OCI-LY3 (cell line): ENCODE data around the gene MYO3A.

Source experiments
- H2AFZ ChIP-seq: fragments of 200-600, 300-600 bp; shearing (Covaris generic); 2 replicates; pipeline ENCODE4 v1.6.0; 2014; ENCODE audit warnings: antibody characterized with exemption, low read depth, low read length
- H3K27ac ChIP-seq: fragments of 200-600, 300-600 bp; sonication (generic); 2 replicates; pipeline ENCODE4 v1.5.1; 2014; ENCODE audit warnings: mild to moderate bottlenecking, low read length, moderate library complexity, mixed read lengths
- H3K27me3 ChIP-seq: fragments of 200-600, 300-600 bp; sonication (generic); 2 replicates; pipeline ENCODE4 v1.6.1; 2014; ENCODE audit warnings: low read depth, low read length, mixed read lengths
- H3K36me3 ChIP-seq: fragments of 200-600, 300-600 bp; sonication (generic); replicated peaks from 2 replicates; pipeline ENCODE3; 2014; ENCODE audit warnings: low read depth, low read length, mixed read lengths
- H3K4me1 ChIP-seq: fragments of 300-600, 200-600 bp; sonication (generic); 2 replicates; pipeline ENCODE4 v1.6.1; 2014; ENCODE audit warnings: low read length, mixed read lengths
- H3K4me2 ChIP-seq: fragments of 200-600, 300-600 bp; sonication (generic); 2 replicates; pipeline ENCODE4 v1.6.1; 2014; ENCODE audit warnings: low read length, mixed read lengths
- H3K4me3 ChIP-seq: fragments of 300-600, 200-600 bp; sonication (generic); 2 replicates; pipeline ENCODE4 v1.5.1; 2014; ENCODE audit warnings: antibody characterized with exemption, mild to moderate bottlenecking, low read length, moderate library complexity
- H3K79me2 ChIP-seq: fragments of 300-600, 200-600 bp; shearing (Covaris generic); 2 replicates; pipeline ENCODE4 v1.6.1; 2014; ENCODE audit warnings: mild to moderate bottlenecking, low read length, mixed read lengths
- H3K9ac ChIP-seq: fragments of 300-600, 200-600 bp; shearing (Covaris generic); 2 replicates; pipeline ENCODE4 v1.6.0; 2014; ENCODE audit warnings: mild to moderate bottlenecking, low read length, moderate library complexity
- H3K9me3 ChIP-seq: fragments of 200-600, 300-600 bp; shearing (Covaris generic); 2 replicates; pipeline ENCODE4 v1.6.1; 2014; ENCODE audit warnings: low read length, mixed read lengths; ENCODE audit not compliant: insufficient read depth
- H4K20me1 ChIP-seq: fragments of 200-600, 300-600 bp; sonication (generic); 2 replicates; pipeline ENCODE4 v1.6.1; 2016; ENCODE audit warnings: low read length, mixed read lengths; ENCODE audit not compliant: insufficient read depth
- EZH2phosphoT487 ChIP-seq: fragments of 200-600 bp; shearing (Covaris generic); IDR thresholded peaks from 2 replicates; pipeline ENCODE4 v1.6.1; 2018; ENCODE audit warnings: antibody characterized with exemption, mixed run types, low read depth
- TF ChIP-seq, protein P1 (sequence below): fragments of 200-600, 300-600 bp; sonication (generic); IDR thresholded peaks from 2 replicates; pipeline ENCODE4 v1.5.1; 2014; ENCODE audit warnings: antibody characterized with exemption, low read length, low read depth

The MYO3A gene

DNA sequence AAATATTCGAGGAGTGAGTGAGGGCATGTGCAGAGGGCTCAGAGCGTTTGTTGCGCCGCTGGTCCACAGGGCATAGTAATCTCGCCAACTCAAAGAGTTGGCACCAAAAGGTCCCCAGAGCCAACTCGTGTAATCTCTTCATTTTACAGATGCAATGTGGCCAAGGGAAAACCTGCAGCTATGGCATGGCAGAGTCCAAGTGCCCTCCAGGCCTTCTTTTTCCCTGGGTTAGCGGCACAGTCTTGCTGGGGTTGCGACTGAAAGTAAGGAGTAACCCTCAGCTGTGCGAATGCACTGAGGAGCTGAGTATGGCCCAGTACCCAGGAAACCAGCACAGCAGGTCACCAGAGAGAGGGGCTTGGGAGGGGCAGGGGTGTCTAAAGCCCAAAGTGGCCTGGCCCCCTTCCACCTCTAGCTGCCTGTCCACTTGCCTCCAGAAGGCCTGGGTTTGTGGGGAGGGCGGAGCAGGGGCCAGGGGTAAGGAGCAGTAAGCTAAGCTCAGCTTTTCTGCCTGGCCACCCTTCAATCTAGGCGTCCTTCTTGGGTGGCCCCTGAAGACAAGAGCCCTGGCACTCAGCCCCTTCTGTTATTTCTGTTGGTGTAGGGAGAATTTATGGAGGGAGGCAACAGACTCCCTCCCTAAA is 279.2 kb downstream of the MYO3A start:
- no peak overlapping the region for H3K27ac ChIP-seq
- H3K9ac ChIP-seq: no peak overlapping the region
- H3K36me3 ChIP-seq: no peaks in the 10 kb centered on the region

DNA sequence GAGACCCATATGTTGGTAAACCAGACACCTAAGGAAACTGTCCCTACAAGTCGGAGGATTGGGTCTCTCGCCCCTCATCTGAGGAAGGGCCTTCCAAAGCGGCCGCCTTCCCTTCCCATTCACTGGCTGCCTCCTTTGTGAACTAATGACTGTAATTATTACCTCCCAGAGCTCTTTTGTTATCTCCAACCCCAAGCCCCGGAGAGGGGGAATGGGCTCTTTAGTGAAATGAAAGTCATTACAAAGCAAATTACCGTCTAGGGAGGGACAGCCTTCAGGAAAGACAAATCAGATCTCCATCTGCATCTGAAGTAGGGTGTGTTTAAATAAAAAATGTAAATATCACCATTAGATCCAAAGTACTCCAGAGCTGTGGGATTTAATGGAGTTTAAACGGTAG is 280.0 kb downstream of the MYO3A start:
- TF ChIP-seq, protein P1, sequence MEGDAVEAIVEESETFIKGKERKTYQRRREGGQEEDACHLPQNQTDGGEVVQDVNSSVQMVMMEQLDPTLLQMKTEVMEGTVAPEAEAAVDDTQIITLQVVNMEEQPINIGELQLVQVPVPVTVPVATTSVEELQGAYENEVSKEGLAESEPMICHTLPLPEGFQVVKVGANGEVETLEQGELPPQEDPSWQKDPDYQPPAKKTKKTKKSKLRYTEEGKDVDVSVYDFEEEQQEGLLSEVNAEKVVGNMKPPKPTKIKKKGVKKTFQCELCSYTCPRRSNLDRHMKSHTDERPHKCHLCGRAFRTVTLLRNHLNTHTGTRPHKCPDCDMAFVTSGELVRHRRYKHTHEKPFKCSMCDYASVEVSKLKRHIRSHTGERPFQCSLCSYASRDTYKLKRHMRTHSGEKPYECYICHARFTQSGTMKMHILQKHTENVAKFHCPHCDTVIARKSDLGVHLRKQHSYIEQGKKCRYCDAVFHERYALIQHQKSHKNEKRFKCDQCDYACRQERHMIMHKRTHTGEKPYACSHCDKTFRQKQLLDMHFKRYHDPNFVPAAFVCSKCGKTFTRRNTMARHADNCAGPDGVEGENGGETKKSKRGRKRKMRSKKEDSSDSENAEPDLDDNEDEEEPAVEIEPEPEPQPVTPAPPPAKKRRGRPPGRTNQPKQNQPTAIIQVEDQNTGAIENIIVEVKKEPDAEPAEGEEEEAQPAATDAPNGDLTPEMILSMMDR: no peak
- TF ChIP-seq EZH2phosphoT487: no peak
- Histone ChIP-seq H3K9me3 (no peaks in the 10 kb centered on the region), H3K4me2 (no peak overlapping the region), H3K27me3 (peaks cover 1% of the 10 kb centered on the region; the same call in 1 of the 2 replicates), H3K4me1 (no peaks in the 10 kb centered on the region), H3K4me3 (no peak overlapping the region), H3K79me2 (no peaks in the 10 kb centered on the region), H4K20me1 (no peaks in the 10 kb centered on the region), H2AFZ (no peak overlapping the region), H3K9ac (no peak overlapping the region), H3K27ac (no peak overlapping the region), H3K36me3 (no peaks in the 10 kb centered on the region)

More for the DNA sequence above, 279.2 kb downstream of the MYO3A start:
- Histone ChIP-seq H3K4me3 (no peak overlapping the region), H3K4me2 (no peak overlapping the region), H3K79me2 (no peaks in the 10 kb centered on the region), H3K4me1 (no peaks in the 10 kb centered on the region), H4K20me1 (no peaks in the 10 kb centered on the region), H3K27me3 (peaks cover 6% of the 10 kb centered on the region), H3K9me3 (no peaks in the 10 kb centered on the region), H2AFZ (no peak overlapping the region)
- TF ChIP-seq, protein P1: no peak
- TF ChIP-seq EZH2phosphoT487: no peak

DNA sequence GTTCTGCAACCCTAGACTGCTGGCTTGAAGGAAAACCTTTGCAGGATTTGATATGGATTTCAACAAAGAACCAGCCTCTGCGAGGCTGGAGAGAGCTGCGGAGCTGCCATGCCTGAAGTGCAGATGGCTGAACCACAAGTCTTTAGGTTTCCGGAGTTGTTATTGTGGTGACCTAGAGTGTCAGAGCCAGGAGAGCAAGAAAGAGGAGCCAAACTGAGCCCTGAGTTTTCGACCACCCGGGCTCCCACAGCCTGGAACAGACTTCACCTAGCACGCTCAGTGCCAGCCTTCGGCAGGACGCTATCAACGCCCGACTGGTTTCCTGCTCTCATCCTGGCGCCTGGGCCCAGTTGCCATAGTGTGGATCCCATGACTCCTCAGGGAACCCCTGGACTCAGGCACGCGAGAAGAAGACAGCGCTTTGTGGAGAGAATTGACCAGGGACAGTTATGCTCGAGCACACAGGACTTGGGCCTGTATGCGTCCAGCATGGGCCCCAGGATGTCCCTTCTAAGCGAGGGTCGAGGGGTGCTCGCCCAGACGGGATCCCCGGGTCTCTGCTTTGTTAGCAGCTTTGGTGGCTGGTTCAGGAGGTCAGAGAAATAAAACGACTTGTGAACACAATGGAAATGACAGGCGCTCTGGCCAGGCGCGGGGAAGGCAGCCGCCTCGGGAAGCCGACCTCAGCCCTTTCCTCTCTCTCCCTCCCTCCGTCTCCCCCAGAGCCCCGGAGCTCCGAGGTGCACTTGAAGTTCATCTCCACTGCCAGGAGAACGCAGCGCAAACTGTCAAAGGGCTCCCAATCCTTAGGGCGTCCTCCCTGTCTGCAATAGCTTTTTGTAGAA is 280.7 kb downstream of the MYO3A start:
- H3K4me2 ChIP-seq: no peak overlapping the region
- H2AFZ ChIP-seq: no peak overlapping the region
- H3K9ac ChIP-seq: no peak overlapping the region

DNA sequence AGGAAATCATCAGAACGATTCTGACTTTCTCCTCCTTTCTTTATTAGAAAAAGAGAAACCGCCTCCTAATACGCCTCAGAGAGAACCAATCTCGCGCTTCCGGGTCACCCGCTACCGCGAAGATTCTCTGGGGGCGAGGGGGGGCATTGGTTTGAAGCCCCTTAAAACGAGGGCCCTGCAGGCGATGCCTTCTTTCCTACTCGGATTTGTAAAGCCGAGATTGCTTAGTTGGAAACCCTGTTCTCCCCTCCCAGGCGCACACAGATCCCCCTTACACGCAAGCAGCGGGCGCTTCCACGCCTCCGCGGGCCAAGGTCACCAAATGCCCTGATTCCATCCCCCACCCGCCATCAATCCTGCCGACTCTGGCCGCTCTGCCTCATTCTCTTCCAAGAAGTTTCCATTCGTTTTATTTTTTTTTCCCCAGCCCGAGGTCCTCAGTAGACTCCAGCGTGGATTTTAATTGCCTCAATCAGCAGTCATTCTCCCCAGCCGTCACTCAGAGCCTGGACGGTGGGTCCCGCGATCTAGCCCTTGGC is 281.4 kb downstream of the MYO3A start:
- H3K4me1 ChIP-seq: no peaks in the 10 kb centered on the region
- no peaks in the 10 kb centered on the region for H3K36me3 ChIP-seq
- no peak overlapping the region for H3K27ac ChIP-seq
- no peaks in the 10 kb centered on the region for H3K79me2 ChIP-seq
- no peaks in the 10 kb centered on the region for H4K20me1 ChIP-seq
- no peak overlapping the region for H3K9ac ChIP-seq
- no peak overlapping the region for H3K4me2 ChIP-seq
- H3K4me3 ChIP-seq: no peak overlapping the region
- no peaks in the 10 kb centered on the region for H3K9me3 ChIP-seq
- H2AFZ ChIP-seq: no peak overlapping the region
- TF ChIP-seq, protein P1: no peak
- no peak for TF ChIP-seq EZH2phosphoT487
- H3K27me3 ChIP-seq: no peaks in the 10 kb centered on the region

More for the DNA sequence above, 280.7 kb downstream of the MYO3A start:
- no peaks in the 10 kb centered on the region for H3K79me2 ChIP-seq
- no peaks in the 10 kb centered on the region for H3K4me1 ChIP-seq
- no peaks in the 10 kb centered on the region for H3K9me3 ChIP-seq
- no peaks in the 10 kb centered on the region for H3K36me3 ChIP-seq
- H3K4me3 ChIP-seq: no peak overlapping the region
- H3K27ac ChIP-seq: no peak overlapping the region
- H4K20me1 ChIP-seq: no peaks in the 10 kb centered on the region
- no peaks in the 10 kb centered on the region for H3K27me3 ChIP-seq
- no peak for TF ChIP-seq EZH2phosphoT487
- TF ChIP-seq, protein P1: no peak
